PFSK-1 (cell line): ENCODE measurements around the gene NACC2.

Experiments
- FOXP2 ChIP-seq: optimal IDR thresholded peaks from 2 replicates; pipeline ENCODE3; 2011; ENCODE audit warnings: borderline replicate concordance, control low read depth, inconsistent platforms; ENCODE audit not compliant: insufficient read depth; ENCODE audit errors: extremely low read length, extremely low read depth
- POLR2AphosphoS5 ChIP-seq: IDR thresholded peaks from 2 replicates; pipeline ENCODE4 v1.6.1; 2012; ENCODE audit warnings: low read depth, mild to moderate bottlenecking, control low read depth, low read length, moderate library complexity
- REST ChIP-seq, 2 experiments: IDR thresholded peaks; 2 replicates each; pipeline versions ENCODE4 v1.6.1 to v1.8.0; 2011 to 2012; ENCODE audit warnings: low read depth in 2 of 2, low read length in 2 of 2, control low read depth in 1 of 2, inconsistent platforms in 1 of 2, mild to moderate bottlenecking in 1 of 2, moderate library complexity in 1 of 2; ENCODE audit not compliant: insufficient read depth in 1 of 2
- SIN3A ChIP-seq: IDR thresholded peaks from 2 replicates; pipeline ENCODE4 v1.6.1; 2012; ENCODE audit warnings: mild to moderate bottlenecking, low read length, moderate library complexity, borderline replicate concordance; ENCODE audit not compliant: insufficient read depth
- TAF1 ChIP-seq: IDR thresholded peaks from 2 replicates; pipeline ENCODE4 v1.6.1; 2012; ENCODE audit warnings: low read length, control low read depth, borderline replicate concordance; ENCODE audit not compliant: insufficient read depth

NACC2 gene

GRCh38 chr9:136003411-136004218, 91.5 kb downstream of the NACC2 start:
- TF ChIP-seq TAF1 (no peak), REST (IDR thresholded peaks at IDR 0.05; ENCODE audit: insufficient read depth in 1 of 2, low read depth in 2 of 2, low read length in 2 of 2) (no peak), POLR2AphosphoS5 (no peak), SIN3A (no peak), FOXP2 (no peak)

- TF ChIP-seq REST (IDR thresholded peaks at IDR 0.05; ENCODE audit: insufficient read depth in 1 of 2, low read depth in 2 of 2, low read length in 2 of 2) (no peak), POLR2AphosphoS5 (no peak), FOXP2 (no peak), TAF1 (no peak), SIN3A (no peak)
Measured at GRCh38 chr9:136002881-136003280, 92.2 kb downstream of the NACC2 start.

- no peak for TF ChIP-seq POLR2AphosphoS5
Measured at GRCh38 chr9:136002215-136002614, 92.9 kb downstream of the NACC2 start.

- TF ChIP-seq REST (IDR thresholded peaks at IDR 0.05; ENCODE audit: insufficient read depth in 1 of 2, low read depth in 2 of 2, low read length in 2 of 2) = no peak
- TF ChIP-seq SIN3A = no peak
- TF ChIP-seq FOXP2 = no peak
- TF ChIP-seq POLR2AphosphoS5 = no peak
- TF ChIP-seq TAF1 = no peak
Measured at GRCh38 chr9:136001231-136001630, 93.9 kb downstream of the NACC2 start.

GRCh38 chr9:135998410-135999071, 96.5 kb downstream of the NACC2 start:
- TF ChIP-seq TAF1 = no peak
- TF ChIP-seq POLR2AphosphoS5 = no peak
- TF ChIP-seq REST (IDR thresholded peaks at IDR 0.05; ENCODE audit: insufficient read depth in 1 of 2, low read depth in 2 of 2, low read length in 2 of 2) = no peak
- TF ChIP-seq FOXP2 = no peak
- no peak for TF ChIP-seq SIN3A
